ENCODE measurements around the gene SRCAP.
A peak's percentile ranks its signal among the peaks of the same experiment; 100 is the strongest.

SRCAP gene

GRCh38 chr16:30659507-30660423, 39.2 kb upstream of the SRCAP start (continued):
- TF ChIP-seq ZNF292 (tag by site-specific recombination; IDR thresholded peaks at IDR 0.05; ENCODE audit: borderline replicate concordance, low read depth) (no peak), ZNF843 (tag by site-specific recombination; IDR thresholded peaks at IDR 0.05) (no peak), GLI4 (tag by site-specific recombination; IDR thresholded peaks at IDR 0.05) (no peak), ZNF148 (tag by site-specific recombination; IDR thresholded peaks at IDR 0.05; ENCODE audit: borderline replicate concordance) (no peak), ZNF112 (tag by site-specific recombination; IDR thresholded peaks at IDR 0.05) (no peak), SP2 (tag by site-specific recombination; IDR thresholded peaks at IDR 0.05) (peak; percentile 53), ZBTB10 (tag by site-specific recombination; IDR thresholded peaks at IDR 0.05) (no peak), ZNF660 (tag by site-specific recombination; IDR thresholded peaks at IDR 0.05) (no peak), ZFHX2 (tag by site-specific recombination; conservative IDR thresholded peaks at IDR 0.05) (peak; percentile 70), ZNF26 (tag by site-specific recombination; IDR thresholded peaks at IDR 0.05) (no peak), ZNF133 (tag by site-specific recombination; IDR thresholded peaks at IDR 0.05) (no peak), ZNF654 (tag by site-specific recombination; IDR thresholded peaks at IDR 0.05; ENCODE audit: low read depth) (no peak), EGR2 (tag by site-specific recombination; IDR thresholded peaks at IDR 0.05; ENCODE audit: low read depth) (peak; percentile 89), PRDM6 (tag by site-specific recombination; IDR thresholded peaks at IDR 0.05) (no peak), ZNF302 (tag by site-specific recombination; IDR thresholded peaks at IDR 0.05; ENCODE audit: low read depth) (no peak), PATZ1 (tag by site-specific recombination; IDR thresholded peaks at IDR 0.05) (peak; percentile 56; the same call in 1 of the 2 replicates), ZXDB (tag by site-specific recombination; IDR thresholded peaks at IDR 0.05) (0 out of 2 replicates have a peak, but pooled peaks have one; percentile 32), WT1 (tag by site-specific recombination; IDR thresholded peaks at IDR 0.05) (no peak), ZNF777 (tag by site-specific recombination; IDR thresholded peaks at IDR 0.05; ENCODE audit: borderline replicate concordance) (no peak), ZNF202 (tag by site-specific recombination; IDR thresholded peaks at IDR 0.05; ENCODE audit: borderline replicate concordance) (no peak), ZNF394 (tag by site-specific recombination; IDR thresholded peaks at IDR 0.05; ENCODE audit: borderline replicate concordance) (no peak), ZNF555 (tag by site-specific recombination; conservative IDR thresholded peaks at IDR 0.05) (no peak), ZNF585B (tag by site-specific recombination; IDR thresholded peaks at IDR 0.05) (no peak), ZNF600 (tag by site-specific recombination; IDR thresholded peaks at IDR 0.05) (no peak), ZNF391 (tag by site-specific recombination; IDR thresholded peaks at IDR 0.05; ENCODE audit: borderline replicate concordance, low read depth) (no peak), ZNF791 (tag by site-specific recombination; IDR thresholded peaks at IDR 0.05) (no peak), ZNF114 (tag by site-specific recombination; IDR thresholded peaks at IDR 0.05) (no peak), ZBTB6 (tag by site-specific recombination; IDR thresholded peaks at IDR 0.05) (no peak)

Measured in HEK293 (cell line).